ENCODE results near the gene KRTAP5-2. TPM values are rescaled to one million over a fixed set of nuclear protein-coding genes. Genes with fewer than 3 reads are reported as not detected.

KRTAP5-2 gene
- polyA plus RNA-seq, 3 donors: not detected

GRCh38 chr11:1641096-1641495 lies 43.0 kb upstream of the KRTAP5-2 start:
- no peaks in the 10 kb centered on the region for H4K20me1 ChIP-seq (ENCODE audit: insufficient read depth, low read length)
- no peaks in the 10 kb centered on the region for H3K4me1 ChIP-seq (ENCODE audit: control insufficient read depth in 1 of 2, insufficient read depth in 2 of 2, low read length in 2 of 2)
- no peak overlapping the region for H3K27ac ChIP-seq (ENCODE audit: low read depth in 1 of 2, low read length in 2 of 2)
- H3K4me1 Mint-ChIP-seq: no peaks in the 10 kb centered on the region
- H3K4me3 ChIP-seq (replicated peaks in 1 of 3; ENCODE audit: low read depth in 2 of 3, low read length in 3 of 3): no peak overlapping the region
- H3K27ac Mint-ChIP-seq: no peak overlapping the region
- H3K4me3 Mint-ChIP-seq: no peak overlapping the region
- no peak overlapping the region for H2AFZ ChIP-seq (ENCODE audit: insufficient read depth, low read depth, low read length, poor library complexity, severe bottlenecking)
- H3K9me3 ChIP-seq (replicated peaks in 1 of 2; ENCODE audit: control insufficient read depth in 1 of 2, insufficient read depth in 1 of 2, low read length in 2 of 2): no peaks in the 10 kb centered on the region
- no peak for DNase-seq
- H3K9ac ChIP-seq (ENCODE audit: insufficient read depth, low read length, poor library complexity, severe bottlenecking): no peak overlapping the region
- no peak overlapping the region for H3K4me2 ChIP-seq (replicated peaks; ENCODE audit: extremely low read depth, low read length, poor library complexity, severe bottlenecking)
- H3K79me2 ChIP-seq (ENCODE audit: insufficient read depth, low read length): no peaks in the 10 kb centered on the region
- no peaks in the 10 kb centered on the region for H3K36me3 Mint-ChIP-seq
- H3K27me3 ChIP-seq (ENCODE audit: control insufficient read depth in 2 of 2, insufficient read depth in 2 of 2, low read length in 2 of 2): no peaks in the 10 kb centered on the region
- H3K9me3 Mint-ChIP-seq: no peaks in the 10 kb centered on the region
- H3K36me3 ChIP-seq (replicated peaks in 1 of 2; ENCODE audit: control insufficient read depth in 1 of 2, insufficient read depth in 2 of 2, low read length in 2 of 2): no peaks in the 10 kb centered on the region
- WGBS (ENCODE audit: insufficient coverage): 76% methylated on average over 13 of the region's 15 CpGs
- H3K27me3 Mint-ChIP-seq (ENCODE audit: low read depth in 3 of 3): peaks cover 13 to 33% (median 17%) of the 10 kb centered on the region in 3 donors
- TF ChIP-seq CTCF (IDR thresholded peaks at IDR 0.05): no peak
- intact Hi-C loops (cut with micrococcal nuclease): no loop called here

GRCh38 chr11:1640076-1640946 lies 42.2 kb upstream of the KRTAP5-2 start:
- Mint-ChIP-seq H3K4me3 (no peak overlapping the region), H3K36me3 (no peaks in the 10 kb centered on the region), H3K4me1 (no peaks in the 10 kb centered on the region), H3K27ac (no peak overlapping the region), H3K9me3 (no peaks in the 10 kb centered on the region), H3K27me3 (ENCODE audit: low read depth in 3 of 3) (peaks cover 9 to 31% (median 17%) of the 10 kb centered on the region in 3 donors)
- Histone ChIP-seq H4K20me1 (ENCODE audit: insufficient read depth, low read length) (no peaks in the 10 kb centered on the region), H3K4me1 (ENCODE audit: control insufficient read depth in 1 of 2, insufficient read depth in 2 of 2, low read length in 2 of 2) (no peaks in the 10 kb centered on the region), H3K4me3 (replicated peaks in 1 of 3; ENCODE audit: low read depth in 2 of 3, low read length in 3 of 3) (no peak overlapping the region), H3K4me2 (replicated peaks; ENCODE audit: extremely low read depth, low read length, poor library complexity, severe bottlenecking) (no peak overlapping the region), H2AFZ (ENCODE audit: insufficient read depth, low read depth, low read length, poor library complexity, severe bottlenecking) (no peak overlapping the region), H3K79me2 (ENCODE audit: insufficient read depth, low read length) (no peaks in the 10 kb centered on the region), H3K36me3 (replicated peaks in 1 of 2; ENCODE audit: control insufficient read depth in 1 of 2, insufficient read depth in 2 of 2, low read length in 2 of 2) (no peaks in the 10 kb centered on the region), H3K27me3 (ENCODE audit: control insufficient read depth in 2 of 2, insufficient read depth in 2 of 2, low read length in 2 of 2) (no peaks in the 10 kb centered on the region), H3K27ac (ENCODE audit: low read depth in 1 of 2, low read length in 2 of 2) (no peak overlapping the region), H3K9me3 (replicated peaks in 1 of 2; ENCODE audit: control insufficient read depth in 1 of 2, insufficient read depth in 1 of 2, low read length in 2 of 2) (no peaks in the 10 kb centered on the region), H3K9ac (ENCODE audit: insufficient read depth, low read length, poor library complexity, severe bottlenecking) (no peak overlapping the region)
- WGBS (ENCODE audit: insufficient coverage): 50% methylated on average over 29 of the region's 32 CpGs
- intact Hi-C loops (cut with micrococcal nuclease): no loop called here
- DNase-seq: peak in 2 of 3 donors; percentile 4 to 30
- peak; percentile 96 for TF ChIP-seq CTCF (IDR thresholded peaks at IDR 0.05)

Measured in CD14-positive monocyte (primary cell).